ENCODE results near the gene PLXNB1. TPM values are rescaled to one million over a fixed set of nuclear protein-coding genes. Genes with fewer than 3 reads are reported as not detected.

The PLXNB1 gene
- total RNA-seq, 1 experiment from 2014 or later: 97.7 TPM

- no peaks in the 10 kb centered on the region for H3F3A ChIP-seq (ENCODE audit: insufficient read depth, low read depth)
- H3K4me2 ChIP-seq: no peak overlapping the region
- H3K79me2 ChIP-seq (ENCODE audit: low read depth): no peaks in the 10 kb centered on the region
- H3K36me3 ChIP-seq (ENCODE audit: low read depth): no peaks in the 10 kb centered on the region
- H3K27me3 ChIP-seq (ENCODE audit: insufficient read depth, low read depth): no peaks in the 10 kb centered on the region
- no peak overlapping the region for H3K4me3 ChIP-seq
- POLR2A ChIA-PET (ENCODE audit: unreplicated experiment): no interaction called here
- no peak overlapping the region for H2AFZ ChIP-seq
- CTCF ChIA-PET: no interaction called here
- BruUV-seq (replicated peaks): no TSS peak
- no peaks in the 10 kb centered on the region for H3K9me2 ChIP-seq (ENCODE audit: insufficient read depth)
- no peak for DNase-seq
- H3K4me1 ChIP-seq (replicated peaks; ENCODE audit: insufficient read depth): no peaks in the 10 kb centered on the region
- no peak for TF ChIP-seq EZH2 (IDR thresholded peaks at IDR 0.05; ENCODE audit: low read depth)
- no peak for TF ChIP-seq CTCF (conservative IDR thresholded peaks at IDR 0.05)
- no peaks in the 10 kb centered on the region for H4K20me1 ChIP-seq (ENCODE audit: insufficient read depth)
- intact Hi-C loops (cut with micrococcal nuclease; ENCODE audit: unreplicated experiment): no loop called here
- no peak overlapping the region for H3K27ac ChIP-seq
- no peaks in the 10 kb centered on the region for H3K9me3 ChIP-seq (ENCODE audit: insufficient read depth, low read depth)
Observed at GRCh38 chr3:48418140-48418539, 11.7 kb downstream of the PLXNB1 start.

- no peak overlapping the region for H3K27ac ChIP-seq
- no peaks in the 10 kb centered on the region for H3F3A ChIP-seq (ENCODE audit: insufficient read depth, low read depth)
- H3K9me3 ChIP-seq (ENCODE audit: insufficient read depth, low read depth): no peaks in the 10 kb centered on the region
- no peaks in the 10 kb centered on the region for H3K4me1 ChIP-seq (replicated peaks; ENCODE audit: insufficient read depth)
- no peak overlapping the region for H3K4me2 ChIP-seq
- intact Hi-C loops (cut with micrococcal nuclease; ENCODE audit: unreplicated experiment): no loop called here
- CTCF ChIA-PET: no interaction called here
- no peak for DNase-seq
- POLR2A ChIA-PET (ENCODE audit: unreplicated experiment): no interaction called here
- H3K36me3 ChIP-seq (ENCODE audit: low read depth): no peaks in the 10 kb centered on the region
- no peak overlapping the region for H3K4me3 ChIP-seq
- no peaks in the 10 kb centered on the region for H4K20me1 ChIP-seq (ENCODE audit: insufficient read depth)
- H2AFZ ChIP-seq: no peak overlapping the region
- BruUV-seq (replicated peaks): no TSS peak
- no peaks in the 10 kb centered on the region for H3K9me2 ChIP-seq (ENCODE audit: insufficient read depth)
- no peaks in the 10 kb centered on the region for H3K79me2 ChIP-seq (ENCODE audit: low read depth)
- TF ChIP-seq EZH2 (IDR thresholded peaks at IDR 0.05; ENCODE audit: low read depth) (no peak), CTCF (conservative IDR thresholded peaks at IDR 0.05) (no peak)
- H3K27me3 ChIP-seq (ENCODE audit: insufficient read depth, low read depth): no peaks in the 10 kb centered on the region
Observed at GRCh38 chr3:48417529-48418108, 12.3 kb downstream of the PLXNB1 start.

- intact Hi-C loops (cut with micrococcal nuclease; ENCODE audit: unreplicated experiment): no loop called here
- BruUV-seq (replicated peaks): no TSS peak
- DNase-seq: no peak
Observed at GRCh38 chr3:48416546-48416945, 13.3 kb downstream of the PLXNB1 start.

More at GRCh38 chr3:48416546-48416945, 13.3 kb downstream of the PLXNB1 start:
- no peaks in the 10 kb centered on the region for H3K9me2 ChIP-seq (ENCODE audit: insufficient read depth)
- no peak overlapping the region for H3K4me3 ChIP-seq
- ChIA-PET CTCF (no interaction called here), POLR2A (ENCODE audit: unreplicated experiment) (no interaction called here)
- no peaks in the 10 kb centered on the region for H3K4me1 ChIP-seq (replicated peaks; ENCODE audit: insufficient read depth)
- no peak overlapping the region for H2AFZ ChIP-seq
- H3F3A ChIP-seq (ENCODE audit: insufficient read depth, low read depth): no peaks in the 10 kb centered on the region
- TF ChIP-seq EZH2 (IDR thresholded peaks at IDR 0.05; ENCODE audit: low read depth) (no peak), CTCF (conservative IDR thresholded peaks at IDR 0.05) (no peak)
- H3K36me3 ChIP-seq (ENCODE audit: low read depth): no peaks in the 10 kb centered on the region
- no peaks in the 10 kb centered on the region for H3K79me2 ChIP-seq (ENCODE audit: low read depth)
- H3K27ac ChIP-seq: no peak overlapping the region
- H3K4me2 ChIP-seq: no peak overlapping the region
- no peaks in the 10 kb centered on the region for H3K27me3 ChIP-seq (ENCODE audit: insufficient read depth, low read depth)
- no peaks in the 10 kb centered on the region for H4K20me1 ChIP-seq (ENCODE audit: insufficient read depth)
- no peaks in the 10 kb centered on the region for H3K9me3 ChIP-seq (ENCODE audit: insufficient read depth, low read depth)

Measured in PC-9 (cell line).